Neural cell (in vitro differentiated cells): Measurements from ENCODE around the gene KCNQ1OT1. TPM values are rescaled to one million over a fixed set of nuclear protein-coding genes. Genes with fewer than 3 reads are reported as not detected.

Source experiments
- H2AFZ ChIP-seq: fragments of 200-600, 300-800 bp; sonication (generic), shearing (Covaris generic); 2 replicates; pipeline ENCODE4 v1.6.0; 2014; ENCODE audit warnings: low read depth, mild to moderate bottlenecking, antibody characterized with exemption, low read length, moderate library complexity
- H3F3A ChIP-seq: fragments of 200-600 bp; shearing (Covaris generic); 2 replicates; pipeline ENCODE4 v1.6.1; 2016; ENCODE audit warnings: mild to moderate bottlenecking, moderate library complexity, mixed read lengths, antibody characterized with exemption, low read length; ENCODE audit not compliant: insufficient read depth, poor library complexity, severe bottlenecking
- H3K27ac ChIP-seq: fragments of 200-600, 300-800 bp; sonication (generic), shearing (Covaris generic); 2 replicates; pipeline ENCODE4 v1.5.1; 2014; ENCODE audit warnings: mild to moderate bottlenecking, low read length, moderate library complexity
- H3K27me3 ChIP-seq: fragments of 300-800, 200-600 bp; sonication (generic), shearing (Covaris generic); 2 replicates; pipeline ENCODE4 v1.6.0; 2014; ENCODE audit warnings: mild to moderate bottlenecking, low read depth, low read length, moderate library complexity; ENCODE audit not compliant: insufficient read depth
- H3K36me3 ChIP-seq: fragments of 300-800, 200-600 bp; sonication (generic), shearing (Covaris generic); 2 replicates; pipeline ENCODE4 v1.5.1; 2014; ENCODE audit warnings: mild to moderate bottlenecking, antibody characterized with exemption, low read length, moderate library complexity; ENCODE audit not compliant: insufficient read depth
- H3K4me2 ChIP-seq: fragments of 300-800, 200-600 bp; sonication (generic), shearing (Covaris generic); 2 replicates; pipeline ENCODE4 v1.6.0; 2014; ENCODE audit warnings: mild to moderate bottlenecking, low read length
- H3K4me3 ChIP-seq: fragments of 300-800, 200-600 bp; sonication (generic), shearing (Covaris generic); 2 replicates; pipeline ENCODE4 v1.5.1; 2014; ENCODE audit warnings: mild to moderate bottlenecking, low read length, moderate library complexity
- H3K79me2 ChIP-seq: fragments of 200-600 bp; shearing (Covaris generic); replicated peaks from 2 replicates; pipeline ENCODE4 v1.6.0; 2014; ENCODE audit warnings: mild to moderate bottlenecking, low read length, moderate library complexity; ENCODE audit not compliant: insufficient read depth
- H3K9ac ChIP-seq: fragments of 300-800, 200-600 bp; sonication (generic), shearing (Covaris generic); 2 replicates; pipeline ENCODE4 v1.6.1; 2016; ENCODE audit warnings: mild to moderate bottlenecking, low read length, mixed read lengths
- H3K9me2 ChIP-seq: fragments of 200-600 bp; shearing (Covaris generic); 2 replicates; pipeline ENCODE4 v1.6.1; 2016; ENCODE audit warnings: mild to moderate bottlenecking, low read length, mixed read lengths; ENCODE audit not compliant: insufficient read depth
- H3K9me3 ChIP-seq: fragments of 200-600, 300-800 bp; sonication (generic), shearing (Covaris generic); 2 replicates; pipeline ENCODE4 v1.6.1; 2016; ENCODE audit warnings: mild to moderate bottlenecking, mixed run types, low read length, moderate library complexity, mixed read lengths
- H4K20me1 ChIP-seq: fragments of 200-600 bp; shearing (Covaris generic); 2 replicates; pipeline ENCODE4 v1.6.1; 2016; ENCODE audit warnings: mild to moderate bottlenecking, mixed run types; ENCODE audit not compliant: insufficient read depth
- EP300 ChIP-seq: fragments of 450-650 bp; conservative IDR thresholded peaks from 2 replicates; pipeline ENCODE4 v1.6.1; 2014; ENCODE audit warnings: antibody characterized with exemption, mild to moderate bottlenecking, moderate library complexity; ENCODE audit not compliant: poor library complexity, severe bottlenecking
- EZH2 ChIP-seq: fragments of 200-600, 300-800 bp; shearing (Covaris generic), sonication (generic); IDR thresholded peaks from 2 replicates; pipeline ENCODE4 v1.6.1; 2014; ENCODE audit warnings: antibody characterized with exemption, low read length, borderline replicate concordance, mild to moderate bottlenecking; ENCODE audit not compliant: insufficient read depth, poor library complexity, severe bottlenecking
- MXI1 ChIP-seq: fragments of 450-650 bp; conservative IDR thresholded peaks from 2 replicates; pipeline ENCODE4 v1.6.1; 2014; ENCODE audit warnings: antibody characterized with exemption, mild to moderate bottlenecking; ENCODE audit not compliant: poor library complexity, severe bottlenecking
- POLR2AphosphoS5 ChIP-seq: IDR thresholded peaks from 2 replicates; pipeline ENCODE4 v1.6.1; 2012
- RAD21 ChIP-seq: fragments of 450-650 bp; conservative IDR thresholded peaks from 2 replicates; pipeline ENCODE4 v1.6.1; 2014; ENCODE audit warnings: antibody characterized with exemption, mild to moderate bottlenecking, moderate library complexity
- SMC3 ChIP-seq: fragments of 450-650 bp; conservative IDR thresholded peaks from 2 replicates; pipeline ENCODE4 v1.6.1; 2014; ENCODE audit warnings: antibody characterized with exemption, mild to moderate bottlenecking, moderate library complexity; ENCODE audit not compliant: poor library complexity
- TAF1 ChIP-seq: IDR thresholded peaks from 2 replicates; pipeline ENCODE4 v1.6.1; 2012; ENCODE audit warnings: low read depth
- polyA plus RNA-seq: library from polyadenylated mRNA; depleted of rRNA; stranded (reverse); fragments of >200 nt; gene quantifications from 2 replicates; pipeline ENCODE4 v1.2.3, GENCODE V29; 2014
- TF ChIP-seq, protein P1 (sequence below): IDR thresholded peaks from 2 replicates; pipeline ENCODE4 v1.6.1; 2012; ENCODE audit warnings: borderline replicate concordance
- TF ChIP-seq, protein P2 (sequence below): fragments of 450-650 bp; IDR thresholded peaks from 2 replicates; pipeline ENCODE4 v1.5.1; 2014; ENCODE audit warnings: antibody characterized with exemption, mild to moderate bottlenecking, moderate library complexity; ENCODE audit not compliant: poor library complexity, severe bottlenecking

Gene KCNQ1OT1
- polyA plus RNA-seq, 1 donor from 2014 or later: 0.12 TPM

DNA sequence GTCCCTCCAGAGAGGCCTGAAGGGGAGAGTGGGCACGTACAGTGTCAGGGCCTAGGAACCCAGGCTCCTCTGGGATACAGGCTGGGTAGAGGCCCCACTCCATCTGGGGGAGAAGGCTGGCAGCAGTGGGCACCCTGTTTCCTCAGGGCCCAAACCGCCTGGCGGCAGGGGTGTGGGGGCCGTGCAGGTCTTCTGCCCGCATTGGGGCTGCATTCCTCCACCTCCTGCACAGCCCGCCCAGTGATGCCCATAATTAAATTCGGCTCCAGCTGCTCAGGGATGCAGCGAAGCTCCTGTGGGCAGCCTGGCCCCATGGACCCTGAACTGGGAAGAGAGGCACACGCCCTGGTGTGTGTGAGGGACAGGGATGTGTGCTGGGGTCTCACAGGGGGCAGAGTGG lies 35.4 kb downstream of the KCNQ1OT1 start:
- Histone ChIP-seq H3K9ac (no peak overlapping the region), H3F3A (no peaks in the 10 kb centered on the region), H3K4me2 (no peak overlapping the region), H3K36me3 (no peaks in the 10 kb centered on the region), H3K27me3 (no peaks in the 10 kb centered on the region), H3K27ac (no peak overlapping the region), H3K79me2 (no peaks in the 10 kb centered on the region), H3K4me3 (no peak overlapping the region), H3K9me2 (no peaks in the 10 kb centered on the region), H3K9me3 (peaks cover 9% of the 10 kb centered on the region), H2AFZ (no peak overlapping the region), H4K20me1 (no peaks in the 10 kb centered on the region)
- TF ChIP-seq EZH2 (no peak), POLR2AphosphoS5 (no peak), EP300 (no peak), TAF1 (no peak), MXI1 (no peak), RAD21 (no peak), SMC3 (no peak)
- TF ChIP-seq, protein P1, sequence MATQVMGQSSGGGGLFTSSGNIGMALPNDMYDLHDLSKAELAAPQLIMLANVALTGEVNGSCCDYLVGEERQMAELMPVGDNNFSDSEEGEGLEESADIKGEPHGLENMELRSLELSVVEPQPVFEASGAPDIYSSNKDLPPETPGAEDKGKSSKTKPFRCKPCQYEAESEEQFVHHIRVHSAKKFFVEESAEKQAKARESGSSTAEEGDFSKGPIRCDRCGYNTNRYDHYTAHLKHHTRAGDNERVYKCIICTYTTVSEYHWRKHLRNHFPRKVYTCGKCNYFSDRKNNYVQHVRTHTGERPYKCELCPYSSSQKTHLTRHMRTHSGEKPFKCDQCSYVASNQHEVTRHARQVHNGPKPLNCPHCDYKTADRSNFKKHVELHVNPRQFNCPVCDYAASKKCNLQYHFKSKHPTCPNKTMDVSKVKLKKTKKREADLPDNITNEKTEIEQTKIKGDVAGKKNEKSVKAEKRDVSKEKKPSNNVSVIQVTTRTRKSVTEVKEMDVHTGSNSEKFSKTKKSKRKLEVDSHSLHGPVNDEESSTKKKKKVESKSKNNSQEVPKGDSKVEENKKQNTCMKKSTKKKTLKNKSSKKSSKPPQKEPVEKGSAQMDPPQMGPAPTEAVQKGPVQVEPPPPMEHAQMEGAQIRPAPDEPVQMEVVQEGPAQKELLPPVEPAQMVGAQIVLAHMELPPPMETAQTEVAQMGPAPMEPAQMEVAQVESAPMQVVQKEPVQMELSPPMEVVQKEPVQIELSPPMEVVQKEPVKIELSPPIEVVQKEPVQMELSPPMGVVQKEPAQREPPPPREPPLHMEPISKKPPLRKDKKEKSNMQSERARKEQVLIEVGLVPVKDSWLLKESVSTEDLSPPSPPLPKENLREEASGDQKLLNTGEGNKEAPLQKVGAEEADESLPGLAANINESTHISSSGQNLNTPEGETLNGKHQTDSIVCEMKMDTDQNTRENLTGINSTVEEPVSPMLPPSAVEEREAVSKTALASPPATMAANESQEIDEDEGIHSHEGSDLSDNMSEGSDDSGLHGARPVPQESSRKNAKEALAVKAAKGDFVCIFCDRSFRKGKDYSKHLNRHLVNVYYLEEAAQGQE: no peak
- TF ChIP-seq, protein P2, sequence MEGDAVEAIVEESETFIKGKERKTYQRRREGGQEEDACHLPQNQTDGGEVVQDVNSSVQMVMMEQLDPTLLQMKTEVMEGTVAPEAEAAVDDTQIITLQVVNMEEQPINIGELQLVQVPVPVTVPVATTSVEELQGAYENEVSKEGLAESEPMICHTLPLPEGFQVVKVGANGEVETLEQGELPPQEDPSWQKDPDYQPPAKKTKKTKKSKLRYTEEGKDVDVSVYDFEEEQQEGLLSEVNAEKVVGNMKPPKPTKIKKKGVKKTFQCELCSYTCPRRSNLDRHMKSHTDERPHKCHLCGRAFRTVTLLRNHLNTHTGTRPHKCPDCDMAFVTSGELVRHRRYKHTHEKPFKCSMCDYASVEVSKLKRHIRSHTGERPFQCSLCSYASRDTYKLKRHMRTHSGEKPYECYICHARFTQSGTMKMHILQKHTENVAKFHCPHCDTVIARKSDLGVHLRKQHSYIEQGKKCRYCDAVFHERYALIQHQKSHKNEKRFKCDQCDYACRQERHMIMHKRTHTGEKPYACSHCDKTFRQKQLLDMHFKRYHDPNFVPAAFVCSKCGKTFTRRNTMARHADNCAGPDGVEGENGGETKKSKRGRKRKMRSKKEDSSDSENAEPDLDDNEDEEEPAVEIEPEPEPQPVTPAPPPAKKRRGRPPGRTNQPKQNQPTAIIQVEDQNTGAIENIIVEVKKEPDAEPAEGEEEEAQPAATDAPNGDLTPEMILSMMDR: no peak

DNA sequence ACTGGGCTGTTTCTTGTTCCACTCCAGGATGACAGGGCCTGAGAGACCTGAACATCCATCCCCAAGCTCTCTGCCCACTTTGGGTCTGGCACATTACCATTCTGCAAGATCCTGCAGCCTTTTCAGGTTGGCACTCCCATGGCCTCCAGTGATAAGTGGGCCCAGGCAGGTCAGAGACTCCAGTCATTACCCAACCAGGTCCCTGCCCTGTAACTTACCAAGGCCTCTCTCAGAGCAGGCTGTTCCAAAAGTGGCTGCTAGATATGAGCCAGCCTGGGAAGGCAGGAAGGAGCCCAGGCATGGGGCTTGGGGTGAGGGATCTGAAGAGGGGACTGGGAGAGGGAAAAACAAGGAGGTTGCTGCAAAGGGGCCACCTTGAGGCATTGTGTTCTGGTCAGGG lies 35.9 kb downstream of the KCNQ1OT1 start:
- H3K79me2 ChIP-seq: no peaks in the 10 kb centered on the region

More for the DNA sequence above, 35.9 kb downstream of the KCNQ1OT1 start:
- TF ChIP-seq, protein P2: no peak
- no peak for TF ChIP-seq MXI1
- TF ChIP-seq RAD21: no peak
- TF ChIP-seq TAF1: no peak
- TF ChIP-seq EP300: no peak
- no peak for TF ChIP-seq POLR2AphosphoS5
- TF ChIP-seq EZH2: no peak
- TF ChIP-seq, protein P1: no peak
- TF ChIP-seq SMC3: no peak
- no peak overlapping the region for H3K4me3 ChIP-seq
- no peaks in the 10 kb centered on the region for H4K20me1 ChIP-seq
- H3K27me3 ChIP-seq: no peaks in the 10 kb centered on the region
- no peak overlapping the region for H2AFZ ChIP-seq
- H3K9me2 ChIP-seq: no peaks in the 10 kb centered on the region
- H3K36me3 ChIP-seq: no peaks in the 10 kb centered on the region
- H3K9me3 ChIP-seq: peaks cover 9% of the 10 kb centered on the region
- no peak overlapping the region for H3K9ac ChIP-seq
- H3F3A ChIP-seq: no peaks in the 10 kb centered on the region
- H3K27ac ChIP-seq: no peak overlapping the region
- H3K4me2 ChIP-seq: no peak overlapping the region
